GM19023 (cell line): ENCODE results near the gene NRG3.

Experiments
- ATAC-seq: cut with Tn5 transposase; IDR thresholded peaks from one replicate; pipeline ENCODE4 v1.9.1; 2021; ENCODE audit warnings: mild to moderate bottlenecking, moderate library complexity; ENCODE audit not compliant: unreplicated experiment

NRG3 gene

GRCh38 chr10:81882011-81882410 is 7.0 kb downstream of the NRG3 start:
- ATAC-seq: no peak

- ATAC-seq: no peak
These were observed 9.9 kb downstream of the NRG3 start for GRCh38 chr10:81884856-81885255.

- no peak for ATAC-seq
These were observed 10.5 kb downstream of the NRG3 start for GRCh38 chr10:81885491-81885890.

- no peak for ATAC-seq
These were observed 11.9 kb downstream of the NRG3 start for GRCh38 chr10:81886939-81887338.

GRCh38 chr10:81889181-81889769 is 14.3 kb downstream of the NRG3 start:
- ATAC-seq: no peak

- no peak for ATAC-seq
These were observed 19.6 kb downstream of the NRG3 start for GRCh38 chr10:81894616-81895015.

DNA sequence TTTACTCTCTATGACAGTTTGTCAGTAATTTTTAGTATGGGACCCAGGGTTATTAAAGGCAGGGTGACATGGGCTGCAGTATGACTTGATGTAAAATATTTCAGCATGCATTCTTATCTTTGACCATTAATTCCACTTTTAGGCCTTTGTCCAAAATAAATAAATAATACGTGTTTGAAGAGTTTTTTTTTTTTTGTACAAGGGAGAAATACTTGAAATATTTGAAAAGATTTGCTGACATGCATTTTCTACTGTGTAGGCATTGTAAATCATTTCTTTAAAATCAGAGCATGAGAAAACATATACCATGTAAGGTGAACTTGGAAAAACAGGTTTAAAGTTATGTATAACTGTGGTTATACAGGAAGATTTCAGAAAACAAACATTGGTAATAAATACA is 23.5 kb downstream of the NRG3 start:
- ATAC-seq: no peak

GRCh38 chr10:81900989-81901388 is 26.0 kb downstream of the NRG3 start:
- ATAC-seq: no peak

GRCh38 chr10:81903472-81903871 is 28.5 kb downstream of the NRG3 start:
- no peak for ATAC-seq

DNA sequence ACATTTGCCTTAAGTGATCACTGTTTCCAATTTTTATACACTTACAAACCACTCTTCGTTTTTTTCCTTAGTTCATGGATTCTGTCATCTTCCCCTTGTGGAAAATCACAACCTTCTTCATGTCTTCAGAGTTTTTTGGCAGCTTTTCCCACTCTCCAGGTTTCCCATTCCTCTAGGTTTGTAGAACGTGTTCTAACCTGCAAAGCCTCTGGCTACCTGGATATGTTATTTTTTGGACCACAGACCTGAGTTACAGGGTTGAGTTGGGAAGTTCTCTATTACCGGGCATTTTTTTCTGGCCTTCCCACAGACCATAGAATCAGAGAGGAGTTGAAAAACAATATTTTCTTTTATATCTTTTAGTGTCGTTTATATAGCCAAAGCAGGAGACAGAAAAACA is 30.2 kb downstream of the NRG3 start:
- no peak for ATAC-seq

- no peak for ATAC-seq
These were observed 34.5 kb downstream of the NRG3 start for GRCh38 chr10:81909453-81909852.

GRCh38 chr10:81911328-81911727 is 36.3 kb downstream of the NRG3 start:
- no peak for ATAC-seq

- no peak for ATAC-seq
These were observed 39.9 kb downstream of the NRG3 start for GRCh38 chr10:81914736-81915503.

DNA sequence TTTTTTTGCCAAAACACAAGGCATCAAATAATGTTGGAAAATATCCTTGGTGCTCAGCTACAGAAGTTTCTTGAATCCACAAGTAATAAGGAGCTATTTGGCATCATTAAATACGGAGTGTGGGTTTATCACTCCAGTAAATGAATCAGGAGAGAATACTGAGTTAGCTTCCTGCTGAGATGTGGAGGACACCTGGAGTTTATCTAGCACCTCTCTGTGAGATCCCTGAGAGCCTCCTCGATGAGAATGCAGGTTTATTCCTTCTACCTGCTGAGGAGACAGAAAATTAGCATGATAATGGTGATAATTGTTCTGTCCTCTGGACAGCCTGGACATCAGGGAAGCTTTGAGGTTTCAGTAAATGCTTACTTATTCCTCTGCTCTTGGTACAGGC is 40.5 kb downstream of the NRG3 start:
- ATAC-seq: no peak

- ATAC-seq: no peak
These were observed 42.7 kb downstream of the NRG3 start for GRCh38 chr10:81917666-81918065.

- ATAC-seq: no peak
These were observed 43.8 kb downstream of the NRG3 start for GRCh38 chr10:81918766-81919165.

DNA sequence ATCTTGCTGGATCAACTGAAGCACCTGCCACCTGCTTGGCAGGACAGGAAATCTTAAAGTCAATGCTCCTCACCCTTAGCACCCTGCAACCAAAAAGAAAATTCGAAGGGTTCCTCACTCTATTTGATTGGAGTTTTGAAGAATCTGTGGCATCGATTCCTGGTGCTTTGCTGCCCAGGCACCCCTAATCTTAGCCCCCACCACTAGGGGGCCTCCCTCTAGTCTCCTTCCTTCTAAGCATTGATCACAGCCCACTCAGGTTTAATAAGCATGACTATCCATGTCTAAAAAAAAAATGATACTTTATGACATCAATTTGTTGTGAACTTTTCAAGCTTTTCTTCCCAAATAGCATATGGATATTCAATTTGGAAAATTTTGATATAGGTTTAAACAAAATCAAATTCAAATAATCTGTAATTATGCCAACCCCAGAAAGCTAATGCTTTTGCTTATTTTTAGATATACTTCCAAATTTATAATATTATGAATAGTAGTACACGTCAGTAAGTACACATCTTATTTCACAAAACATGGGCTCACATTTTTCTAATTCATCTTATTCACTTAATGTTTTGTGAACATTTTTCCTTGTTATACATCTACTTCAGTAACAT is 45.3 kb downstream of the NRG3 start:
- ATAC-seq: no peak

- ATAC-seq: no peak
These were observed 53.1 kb downstream of the NRG3 start for GRCh38 chr10:81928119-81928518.

GRCh38 chr10:81943583-81943982 is 68.6 kb downstream of the NRG3 start:
- ATAC-seq: no peak

GRCh38 chr10:81944609-81945008 is 69.6 kb downstream of the NRG3 start:
- ATAC-seq: no peak

DNA sequence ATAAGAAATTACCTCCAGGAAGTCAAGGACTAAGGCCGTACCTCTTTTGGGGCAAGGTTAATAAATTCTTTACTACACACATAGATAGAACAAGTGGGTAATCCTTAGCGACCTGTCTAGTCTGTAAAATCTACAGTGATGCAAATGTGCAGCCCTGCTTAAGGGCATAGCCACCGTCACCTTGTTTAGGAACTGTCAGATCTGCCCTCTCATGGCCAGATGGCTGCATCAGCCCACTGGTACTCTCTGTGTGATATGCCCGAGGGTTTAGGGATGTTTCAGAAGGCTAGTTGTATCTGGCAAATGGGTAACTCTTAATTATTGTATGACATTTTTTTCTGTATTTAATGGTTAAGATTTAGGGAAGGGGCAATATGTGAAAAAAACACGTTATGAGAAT is 74.3 kb downstream of the NRG3 start:
- ATAC-seq: no peak

DNA sequence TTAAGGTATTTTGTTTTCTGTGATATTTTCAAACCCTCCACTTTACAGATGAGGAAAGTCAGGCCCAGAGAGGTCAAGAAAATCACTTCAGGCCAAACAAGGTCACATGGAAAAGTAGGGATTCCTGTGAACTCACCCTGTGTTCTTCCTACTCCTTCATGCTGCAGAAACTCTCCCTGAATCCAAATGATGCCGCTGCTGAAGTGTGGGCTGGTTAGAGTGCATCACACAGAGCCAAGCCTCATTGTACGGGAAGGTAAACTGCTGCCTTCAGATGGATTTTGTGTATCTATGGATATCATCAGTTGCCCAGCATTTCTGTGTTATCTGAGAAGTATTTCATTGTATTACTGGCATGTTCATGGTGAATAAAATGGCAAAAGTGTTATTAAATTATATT is 75.4 kb downstream of the NRG3 start:
- ATAC-seq: no peak
